GM19328 (cell line): ENCODE measurements around the gene MPP2.
"Not testable (repeated sequence)": the region's sequence is repeated elsewhere in the genome, so short reads cannot be mapped to it uniquely, and the experiment has no call there.

ENCODE experiments used
- ATAC-seq: cut with Tn5 transposase; IDR thresholded peaks from one replicate; pipeline ENCODE4 v1.9.1; 2021; ENCODE audit warnings: mild to moderate bottlenecking, moderate library complexity; ENCODE audit not compliant: unreplicated experiment

MPP2 gene

DNA sequence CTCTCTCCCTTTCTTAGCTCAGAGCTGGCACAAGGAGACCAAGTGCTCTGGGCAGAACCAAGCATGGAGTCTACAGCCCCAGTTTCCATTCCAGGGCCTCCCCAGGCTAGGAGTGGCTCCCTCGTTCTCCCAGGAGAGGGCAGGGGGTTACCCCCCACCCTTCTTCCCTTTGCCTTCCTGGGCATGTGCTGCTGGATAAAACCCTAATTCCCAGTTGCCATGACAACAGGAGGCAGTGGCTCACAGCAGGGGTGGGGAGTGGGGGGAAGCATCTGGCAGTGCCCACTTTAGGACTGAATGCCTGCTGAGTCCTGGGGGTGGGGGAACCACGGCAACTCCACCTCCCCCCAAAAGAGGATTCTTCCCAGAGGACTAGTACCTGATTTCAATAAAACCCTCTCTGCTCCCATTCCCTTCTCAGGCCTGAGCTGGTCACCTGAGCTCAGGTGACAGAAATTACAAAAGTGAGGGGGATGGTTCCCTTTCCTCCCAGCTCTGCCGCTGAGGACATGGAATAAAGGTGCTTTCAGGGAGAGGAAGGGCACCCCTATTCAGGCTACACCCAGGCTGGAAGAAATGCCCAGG, 1.8 kb downstream of the MPP2 start:
- ATAC-seq = no peak

DNA sequence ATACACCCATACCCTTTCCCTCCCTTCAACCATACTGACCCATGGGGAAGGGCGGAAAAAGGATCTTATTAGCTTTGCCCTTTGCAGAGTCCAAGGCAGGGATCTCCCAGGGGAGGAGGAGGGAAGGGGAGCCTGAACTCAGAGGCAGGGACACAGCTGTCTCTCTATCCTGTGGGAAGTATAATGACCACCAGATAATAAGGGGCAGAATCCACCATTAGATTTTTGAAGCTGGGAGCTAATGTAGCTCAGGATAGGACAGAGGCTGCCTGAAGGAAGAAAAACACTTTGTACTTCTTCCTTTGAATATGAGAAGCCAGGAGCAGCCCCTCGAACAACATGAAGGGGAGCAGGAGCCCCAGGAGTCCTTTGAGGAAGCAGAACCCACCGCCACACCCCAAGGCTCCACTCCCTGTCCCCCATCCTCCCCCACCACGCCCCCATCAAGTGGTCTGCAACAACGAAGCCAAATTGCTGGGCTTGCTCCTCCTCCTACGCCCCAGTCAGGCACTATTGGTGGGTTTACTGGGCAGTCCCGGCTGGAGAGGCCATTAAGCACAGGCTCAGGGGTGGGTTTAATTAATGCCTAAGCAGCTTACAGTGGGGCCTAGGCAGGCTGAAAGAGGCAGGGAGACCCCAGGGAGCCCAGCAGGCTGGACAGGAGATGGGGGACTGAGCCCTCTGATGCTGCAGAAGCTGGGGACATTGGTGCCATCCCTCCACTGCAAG, 5.3 kb downstream of the MPP2 start:
- ATAC-seq = no peak

DNA sequence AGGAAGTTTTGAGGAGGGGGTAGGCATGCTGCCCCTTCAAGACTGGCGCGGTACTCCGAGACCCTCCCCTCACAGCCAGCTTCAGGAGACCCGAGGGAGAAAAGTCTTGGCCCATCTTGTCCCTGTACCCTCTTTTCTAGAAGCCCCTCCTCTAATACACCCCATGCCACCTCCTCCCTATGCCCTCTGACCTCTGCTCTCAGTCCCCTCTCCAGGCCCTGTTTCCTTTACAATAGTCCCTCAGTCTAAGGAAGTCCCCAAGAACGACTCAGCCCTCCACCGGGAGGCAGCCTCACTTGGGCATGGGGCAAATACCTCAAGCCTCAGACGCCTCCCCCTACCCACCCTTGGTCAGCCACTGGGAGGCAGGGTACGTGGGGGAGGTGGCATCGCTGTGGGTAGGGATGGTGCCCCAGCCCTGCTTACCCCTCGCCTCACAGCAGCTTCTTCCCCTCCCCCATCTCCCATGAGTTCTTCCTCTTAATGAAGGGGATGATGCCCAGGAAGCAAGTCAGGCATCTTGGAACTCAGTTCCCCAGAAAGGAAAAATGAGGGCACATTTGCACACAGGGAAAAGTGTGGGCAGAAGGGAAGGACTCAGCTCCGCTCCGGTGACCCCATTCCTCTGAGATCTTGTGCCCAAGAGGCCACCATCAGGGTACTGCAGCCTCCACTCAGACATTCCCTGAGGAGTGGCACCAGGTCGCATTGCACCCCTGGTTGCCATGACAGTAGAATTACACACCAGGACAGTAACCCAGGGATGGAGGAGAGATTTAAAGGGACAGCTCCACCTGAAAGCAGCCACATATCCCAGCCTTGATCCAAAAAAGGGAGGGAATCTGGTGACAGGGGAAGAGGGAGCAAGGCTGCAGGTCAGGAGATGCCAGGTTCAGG, 6.2 kb downstream of the MPP2 start:
- ATAC-seq = no peak

DNA sequence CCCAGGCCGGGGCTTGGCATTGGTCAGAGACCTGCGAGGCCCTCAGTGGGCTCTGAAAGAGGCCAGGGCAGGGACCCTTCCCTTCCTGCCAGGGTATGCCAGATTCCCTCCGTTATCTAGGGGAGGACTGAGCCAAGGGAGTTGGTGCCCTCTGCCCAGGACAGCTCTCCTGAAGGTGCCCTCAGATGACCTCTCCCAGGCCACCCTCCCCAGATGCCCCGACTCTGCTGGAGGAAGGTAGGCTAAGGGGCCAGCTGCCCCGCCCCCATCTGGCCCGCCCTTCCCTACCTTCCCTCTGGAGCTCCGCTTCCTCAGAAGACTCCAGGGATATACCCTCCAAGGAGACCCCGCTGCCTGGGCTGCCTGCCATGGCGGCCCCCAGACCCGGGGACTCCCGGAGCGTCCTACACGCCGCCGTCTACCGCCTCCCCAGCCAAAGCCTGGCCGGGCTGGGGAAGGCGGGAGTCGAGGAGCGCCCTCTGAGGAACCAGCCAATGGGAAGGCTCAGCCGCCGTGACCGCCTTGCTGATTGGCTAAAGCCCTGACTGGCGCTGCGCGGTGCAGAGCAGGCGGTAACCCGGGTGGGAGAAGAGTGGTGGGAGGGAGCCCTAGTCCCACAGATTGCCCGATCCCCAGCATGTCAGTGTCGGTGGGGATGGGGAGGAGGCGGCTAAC, 7.0 kb downstream of the MPP2 start:
- ATAC-seq = peak; percentile 76

DNA sequence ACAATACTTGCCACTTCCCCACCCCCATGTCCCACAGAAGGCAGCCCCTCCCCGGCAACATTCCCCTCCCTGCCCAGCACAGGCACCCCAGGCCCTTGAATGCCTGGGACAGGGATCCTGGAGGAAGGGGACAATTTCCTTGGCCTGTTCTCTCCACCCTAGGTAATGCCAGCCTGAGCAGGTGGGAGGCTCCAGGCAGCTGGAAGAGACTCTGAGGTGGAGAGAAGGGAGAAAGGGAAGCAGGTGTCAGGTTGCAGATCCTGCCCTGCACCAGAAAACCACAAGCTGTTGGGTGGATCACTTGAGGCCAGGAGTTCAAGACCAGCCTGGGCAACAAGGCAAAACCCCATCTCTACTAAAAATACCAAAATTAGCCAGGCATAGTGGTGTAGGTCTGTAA, 8.9 kb downstream of the MPP2 start:
- no peak for ATAC-seq

DNA sequence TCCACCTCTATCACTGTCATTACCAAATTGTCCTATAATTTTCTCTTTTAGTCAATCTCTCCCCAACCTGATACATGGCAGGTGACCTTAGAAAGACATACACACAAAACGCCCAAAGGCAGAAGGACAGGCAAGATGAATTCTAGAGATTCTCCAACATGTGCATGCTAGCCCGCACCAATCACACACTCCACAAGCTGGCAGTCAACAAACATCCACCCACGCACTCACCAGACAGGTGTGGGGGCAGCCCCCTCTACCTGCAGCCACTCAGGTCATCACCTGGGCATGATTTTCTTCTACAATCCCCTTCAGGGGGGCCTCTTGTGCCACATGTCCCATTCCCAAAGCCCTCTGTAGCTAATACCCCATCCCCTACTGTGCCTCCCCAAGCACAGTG, 9.5 kb downstream of the MPP2 start:
- ATAC-seq = no peak

DNA sequence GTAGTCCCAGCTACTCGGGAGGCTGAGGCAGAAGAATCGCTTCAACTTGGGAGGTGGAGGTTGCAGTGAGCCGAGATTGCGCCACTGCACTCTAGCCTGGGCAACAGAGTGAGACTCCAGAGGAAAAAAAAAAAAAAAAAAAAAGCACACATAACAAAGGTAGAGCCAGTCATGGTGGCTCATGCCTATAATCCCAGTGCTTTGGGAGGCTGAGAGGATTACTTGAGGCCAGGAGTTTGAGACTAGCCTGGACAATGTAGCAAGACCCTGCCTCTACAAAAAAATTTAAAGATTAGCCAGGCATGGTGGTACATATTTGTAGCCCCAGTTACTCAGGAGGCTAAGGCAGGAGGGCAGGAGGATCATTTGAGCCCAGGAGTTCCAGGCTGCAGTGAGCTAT, 12.8 kb downstream of the MPP2 start:
- not testable (repeated sequence) for ATAC-seq

DNA sequence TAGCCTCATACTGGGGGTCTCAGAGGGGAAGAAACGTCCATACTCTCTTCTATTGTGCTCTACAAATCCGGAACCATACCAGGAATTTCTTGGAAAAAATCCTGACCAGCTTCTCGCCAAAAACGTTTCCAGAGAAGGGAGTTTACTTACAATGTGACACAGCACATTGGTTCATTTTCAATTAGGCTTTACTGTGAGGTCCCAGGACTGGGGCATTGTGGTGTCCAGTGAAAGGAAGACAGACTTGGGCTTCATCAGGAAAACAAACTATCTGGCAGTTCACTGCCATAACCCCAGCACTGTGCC, 14.7 kb downstream of the MPP2 start:
- ATAC-seq = no peak

DNA sequence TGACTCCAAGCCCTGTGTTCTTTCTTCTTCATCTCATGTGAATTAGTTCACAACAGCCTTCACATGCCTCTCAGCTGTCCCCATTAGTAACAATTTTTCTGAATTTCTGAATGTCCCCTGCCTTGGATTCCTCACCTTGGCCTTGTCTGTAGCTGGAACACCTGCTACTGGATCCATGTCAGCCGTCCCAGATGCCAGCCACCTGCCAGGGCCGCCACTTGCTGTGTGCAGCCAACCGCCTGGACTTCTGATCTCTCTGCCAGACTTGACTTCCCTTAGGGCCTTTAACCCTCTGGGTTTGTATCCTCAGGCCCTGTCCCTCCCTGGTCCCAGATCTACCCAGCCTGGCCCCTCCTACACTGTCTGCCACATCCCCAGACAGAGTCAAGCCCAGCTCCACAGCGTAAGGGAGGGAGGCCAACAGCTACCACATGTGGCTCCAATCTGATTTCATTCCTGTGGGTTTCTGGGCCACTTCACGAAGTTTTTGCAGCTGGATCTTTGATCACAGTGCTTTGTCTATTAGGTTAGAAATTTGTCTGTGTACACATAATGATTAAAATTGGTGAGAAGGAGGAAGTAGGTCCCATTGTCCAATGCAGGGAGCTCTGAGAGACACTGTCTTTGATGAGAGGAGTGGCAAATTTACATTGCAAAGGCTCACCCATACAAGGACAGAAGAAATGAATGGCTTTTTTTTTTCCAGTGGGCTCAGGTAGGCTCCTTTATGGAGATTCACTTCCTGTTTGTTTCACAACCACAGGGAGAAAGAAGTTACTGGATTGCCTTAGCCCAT, 15.3 kb downstream of the MPP2 start:
- no peak for ATAC-seq

DNA sequence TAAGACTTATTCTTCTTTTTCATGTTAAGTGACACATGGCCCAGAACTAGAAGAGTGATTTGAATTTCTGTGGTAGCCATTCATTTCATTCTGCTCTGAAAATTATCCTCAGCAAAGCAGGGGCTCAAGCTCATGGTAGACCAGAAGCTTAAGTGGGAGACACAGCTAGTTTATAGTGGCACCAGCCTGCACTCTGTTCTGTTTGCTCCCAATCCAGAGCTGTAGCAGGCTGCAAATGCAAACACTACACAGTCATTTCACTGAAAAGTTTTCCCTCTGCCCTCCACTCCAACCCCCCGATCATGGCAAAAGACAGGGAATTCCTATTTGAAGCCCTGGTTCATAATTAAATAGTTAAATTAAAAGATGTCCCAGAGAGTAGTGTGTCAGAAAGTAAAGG, 17.1 kb downstream of the MPP2 start:
- ATAC-seq = no peak

DNA sequence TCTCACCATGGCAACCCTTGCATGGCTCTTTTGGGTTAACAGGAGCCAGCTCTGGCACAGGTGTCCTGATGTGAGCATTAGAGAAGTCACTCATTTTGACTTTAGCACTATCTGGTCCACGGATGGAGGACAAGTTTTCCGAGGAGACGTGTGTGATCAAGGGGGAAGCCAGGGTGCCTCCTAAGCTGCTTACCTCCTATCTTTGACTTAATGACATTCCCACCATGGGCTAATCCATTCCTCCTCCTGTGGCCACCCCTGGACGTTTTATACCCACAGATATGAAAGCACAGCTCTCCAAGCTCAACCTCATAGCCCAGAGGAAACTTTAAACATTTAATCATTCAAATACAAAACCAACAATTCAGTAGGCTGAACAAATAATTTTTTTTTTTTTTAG, 18.8 kb downstream of the MPP2 start:
- no peak for ATAC-seq

DNA sequence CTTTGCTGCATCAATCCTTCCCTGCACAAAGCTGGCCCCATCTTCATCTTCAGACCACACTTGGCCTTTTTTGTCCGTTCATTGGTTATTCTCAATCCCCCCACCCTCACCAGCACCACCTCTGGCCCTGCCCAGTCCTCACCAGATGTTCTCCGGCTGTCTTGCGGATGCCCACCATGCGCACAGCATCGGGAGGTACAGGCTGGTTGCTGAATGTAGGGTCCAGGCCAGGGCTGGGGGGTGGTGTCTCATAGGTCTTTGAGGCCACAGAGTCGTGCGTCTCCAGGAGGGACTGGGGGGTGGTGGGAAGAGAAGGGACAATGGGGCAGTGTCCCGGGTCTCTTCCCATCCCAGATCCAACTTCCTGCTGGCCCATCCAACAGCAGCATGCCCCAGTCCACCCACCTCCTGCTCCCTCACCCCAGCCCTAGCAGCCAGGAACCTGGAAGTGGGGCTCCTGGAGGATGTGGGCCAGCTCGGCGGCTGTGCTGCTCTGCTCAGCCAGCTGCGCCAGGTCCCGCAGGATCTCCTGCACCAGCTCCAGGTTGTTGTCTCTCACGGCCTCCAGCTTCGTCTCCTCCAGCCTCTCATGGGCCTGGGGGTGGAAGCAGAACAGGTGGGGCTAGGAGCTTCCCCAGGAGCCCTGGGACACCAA, 24.4 kb downstream of the MPP2 start:
- no peak for ATAC-seq

DNA sequence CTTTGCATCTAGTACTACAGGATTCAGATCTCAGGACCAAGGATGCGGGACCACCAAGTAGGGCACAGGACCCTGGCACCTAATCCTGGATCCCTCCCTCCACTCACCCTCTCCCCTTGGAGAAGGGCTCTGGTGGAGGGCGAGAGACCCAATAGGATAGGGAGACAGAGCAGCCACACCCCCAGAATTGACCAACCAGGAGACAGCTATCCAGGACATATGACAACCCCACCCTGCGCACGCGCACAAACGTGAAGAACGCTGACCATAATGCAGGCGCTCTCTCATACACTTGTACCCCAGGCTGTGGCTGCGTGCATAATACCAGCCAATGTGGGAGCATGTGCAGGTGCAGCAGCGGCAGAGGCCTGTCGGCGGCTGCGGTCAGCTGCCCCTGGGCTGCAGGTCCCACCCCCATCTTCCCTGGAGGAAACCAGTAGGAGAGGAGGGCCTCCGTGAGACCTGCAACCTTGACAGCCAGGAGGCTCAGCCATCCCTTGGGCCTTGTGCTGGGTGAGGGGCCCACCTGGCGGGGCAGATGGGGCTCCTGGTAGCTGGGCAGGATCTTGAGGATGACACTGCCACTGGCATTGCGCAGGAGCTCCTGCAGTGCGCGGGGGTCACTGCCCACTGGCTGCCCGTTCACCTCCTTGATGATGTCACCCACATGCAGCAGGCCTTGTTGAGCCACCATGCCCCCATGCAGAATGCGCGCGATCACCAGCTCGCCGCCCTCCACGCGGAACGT, 25.4 kb downstream of the MPP2 start:
- ATAC-seq = no peak

DNA sequence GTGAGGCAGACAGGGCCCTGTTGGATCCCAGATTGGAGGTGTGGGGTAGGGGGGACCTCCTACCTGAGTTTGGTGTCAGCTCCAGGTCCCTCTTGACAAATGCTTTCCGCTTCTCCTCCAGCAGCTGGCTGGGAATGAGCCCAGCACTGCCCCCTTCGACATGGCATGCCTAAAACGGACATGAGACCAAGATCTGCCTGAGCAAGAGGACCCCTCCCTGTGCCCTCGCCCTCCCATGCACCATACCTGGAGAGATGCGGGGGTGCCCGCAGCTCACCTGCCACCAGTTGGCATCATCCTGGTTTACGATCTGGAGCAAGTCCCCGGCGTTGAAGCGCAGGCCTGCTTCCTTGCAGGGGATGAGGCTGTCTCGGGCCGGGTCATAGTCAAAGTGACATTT, 26.2 kb downstream of the MPP2 start:
- ATAC-seq = no peak

DNA sequence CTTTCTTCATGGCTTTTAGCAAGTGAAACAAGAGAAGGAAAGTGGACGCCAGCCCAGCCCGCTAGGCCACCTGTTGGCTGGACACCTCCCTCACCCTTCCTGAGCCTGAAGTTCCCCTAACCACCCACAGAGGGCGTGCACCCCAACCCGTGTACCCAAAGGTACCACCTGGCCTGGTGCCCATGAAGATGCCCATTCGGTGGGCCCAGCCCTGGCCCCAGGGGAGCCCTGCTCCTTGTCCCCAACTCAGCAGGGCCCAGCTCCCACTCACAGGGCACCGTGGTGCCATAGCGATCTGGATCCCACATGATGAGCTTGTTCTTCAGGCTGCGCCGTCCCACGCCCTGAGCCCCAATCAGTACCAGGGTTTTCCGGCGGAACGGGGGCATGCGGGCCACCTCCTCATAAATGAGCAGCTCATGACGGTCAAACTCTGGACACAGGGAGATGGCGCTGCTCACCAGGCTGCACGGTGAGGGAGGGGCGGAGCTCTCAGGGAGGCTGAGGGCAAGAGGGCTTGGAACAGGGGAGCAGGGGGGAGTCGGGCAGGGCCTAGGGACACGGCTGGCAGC, 26.8 kb downstream of the MPP2 start:
- ATAC-seq = no peak

DNA sequence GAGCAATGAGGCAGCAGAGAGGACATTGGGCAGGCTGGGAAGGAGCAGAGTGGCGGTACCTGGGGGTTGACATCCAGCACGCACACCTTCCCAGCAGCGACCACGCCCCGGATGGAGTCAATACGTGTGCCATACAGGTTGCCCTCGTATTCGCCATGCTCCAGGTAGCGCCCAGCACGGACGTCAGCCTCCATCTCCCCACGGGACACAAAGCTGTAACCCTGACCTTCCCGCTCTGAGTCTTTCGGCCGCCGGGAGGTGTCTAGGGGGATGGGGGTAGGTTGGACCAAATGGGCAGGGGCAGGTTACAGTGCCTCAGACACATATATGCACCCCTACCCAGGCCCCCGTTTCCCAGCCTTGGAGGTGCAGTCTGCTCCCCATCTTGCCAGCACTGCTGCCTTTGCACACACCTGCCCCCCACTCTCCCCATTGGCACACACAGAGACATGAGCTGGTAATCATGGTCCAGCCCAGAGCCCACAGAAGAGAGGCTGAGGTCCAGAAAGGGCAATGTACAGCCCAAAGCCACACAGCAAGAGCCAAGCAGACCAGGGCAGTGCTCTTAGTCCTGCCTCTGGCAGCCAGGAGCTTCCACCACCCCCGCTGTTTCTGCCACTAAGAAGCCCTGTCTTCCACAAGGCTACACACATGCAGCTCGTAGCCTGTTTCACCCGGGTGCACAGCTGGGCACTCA, 27.5 kb downstream of the MPP2 start:
- no peak for ATAC-seq

DNA sequence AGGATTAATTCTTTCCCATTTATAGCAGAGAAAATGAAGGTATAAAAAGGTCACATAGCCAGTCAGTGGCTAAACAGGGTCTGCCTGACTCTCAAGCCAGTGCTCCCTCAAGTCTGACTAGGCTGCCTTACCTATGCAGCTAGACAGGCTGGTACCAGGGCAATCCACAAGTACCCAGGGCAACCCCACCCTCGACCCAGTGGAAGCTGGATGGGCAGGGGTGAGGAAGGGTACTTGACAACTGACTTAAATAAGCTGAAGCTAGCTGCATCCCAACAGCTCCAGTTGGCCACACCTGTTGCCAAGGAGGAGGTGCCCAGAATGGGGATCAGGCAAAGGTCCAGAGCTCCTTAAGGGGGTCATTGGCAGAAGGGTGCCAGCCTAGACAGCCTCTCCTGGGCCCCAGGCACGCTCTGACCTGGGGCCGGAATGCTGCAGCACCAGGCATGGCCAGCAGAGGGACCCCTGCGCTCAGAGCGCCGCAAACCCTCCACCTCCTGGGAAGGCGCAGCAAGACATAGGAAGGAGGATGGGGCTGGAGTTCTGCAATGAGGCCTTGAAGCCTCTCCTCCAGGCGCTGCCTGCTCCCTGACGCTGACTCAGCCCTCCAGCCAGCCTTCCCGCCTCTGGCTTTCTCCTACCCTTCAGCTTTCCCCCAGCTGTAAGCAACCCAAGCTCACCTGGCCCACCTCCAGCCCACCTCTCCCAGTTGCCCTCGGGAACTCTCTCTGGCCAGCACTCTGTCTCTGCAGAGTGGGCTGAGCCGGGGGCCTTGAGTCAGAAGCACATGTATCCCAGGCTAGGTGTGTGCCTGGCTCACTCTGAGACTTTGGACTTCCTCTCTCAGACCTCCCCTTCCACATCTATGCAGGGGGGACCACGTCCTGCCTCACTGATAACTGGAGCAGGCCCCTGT, 28.8 kb downstream of the MPP2 start:
- no peak for ATAC-seq
